GM12878 (cell line): ENCODE measurements around the gene SCMH1. TPM values are rescaled to one million over a fixed set of nuclear protein-coding genes. Genes with fewer than 3 reads are reported as not detected.

Experiments
- ATAC-seq: fragments of 200-7000 bp; cut with Tn5 transposase; 3 replicates; pipeline ENCODE4 v1.9.1; 2020; ENCODE audit warnings: mild to moderate bottlenecking, moderate library complexity
- BruUV-seq: library from RNA; stranded (reverse); fragments of 400-500 nt; replicated peaks from 2 replicates; lab custom pipeline; 2021; lab: Mats Ljungman, UMichigan
- CTCF ChIA-PET: fragments of 300-600 bp; sonication (Branson Sonifier 250); formaldehyde crosslinking; extraction: SDS; loops from one replicate; lab custom pipeline; 2021; ENCODE audit warnings: inconsistent platforms; lab: Yijun Ruan, JAX
- POLR2A ChIA-PET: fragments of 350-600 bp; formaldehyde crosslinking; extraction: SDS; loops from one replicate; lab custom pipeline; 2021; ENCODE audit warnings: inconsistent platforms; lab: Charles Lee
- RAD21 ChIA-PET: fragments of 300-600 bp; sonication (Branson Sonifier 250); formaldehyde crosslinking; loops from one replicate; lab custom pipeline; 2023; ENCODE audit warnings: antibody characterized with exemption; ENCODE audit not compliant: unreplicated experiment; lab: Charles Lee
- SMC1A ChIA-PET: fragments of 300-600 bp; sonication (Branson Sonifier 250); formaldehyde crosslinking; loops from one replicate; lab custom pipeline; 2023; ENCODE audit not compliant: unreplicated experiment, uncharacterized antibody; lab: Charles Lee
- DNase-seq: peaks from one replicate; pipeline ENCODE4 v3.0.0-alpha.2; 2011; ENCODE audit warnings: low read depth, low spot score
- FAIRE-seq: peaks from 3 replicates; lab custom pipeline; 2011; peaks lifted over from hg19 to GRCh38; lab: Jason Lieb, UNC
- H2AFZ ChIP-seq: 2 replicates; pipeline ENCODE4 v1.6.0; 2011; ENCODE audit warnings: low read depth, low read length, control low read depth; ENCODE audit not compliant: control insufficient read depth
- H3K27ac ChIP-seq: 2 replicates; pipeline ENCODE4 v1.5.1; 2011; ENCODE audit warnings: control low read depth; ENCODE audit not compliant: control insufficient read depth, insufficient read depth
- H3K27me3 ChIP-seq, 2 experiments: replicated peaks in 1 of 2; 2 replicates each; pipeline versions ENCODE4 v1.6.0 to v1.6.1; 2011; ENCODE audit warnings: low read length in 1 of 2; ENCODE audit not compliant: control insufficient read depth in 2 of 2, insufficient read depth in 2 of 2
- H3K36me3 ChIP-seq, 2 experiments: 2 replicates each; pipeline ENCODE4 v1.5.1; 2011; ENCODE audit warnings: low read length in 1 of 2; ENCODE audit not compliant: control insufficient read depth in 2 of 2, insufficient read depth in 2 of 2
- H3K4me1 ChIP-seq: 2 replicates; pipeline ENCODE4 v1.6.1; 2011; ENCODE audit warnings: mild to moderate bottlenecking, low read length, moderate library complexity, mixed read lengths; ENCODE audit not compliant: control insufficient read depth, insufficient read depth
- H3K4me2 ChIP-seq: 2 replicates; pipeline ENCODE4 v1.6.0; 2011; ENCODE audit warnings: control low read depth; ENCODE audit not compliant: control insufficient read depth, insufficient read depth
- H3K4me3 ChIP-seq: fragments of 200-600 bp; sonication (generic); 2 replicates; pipeline ENCODE4 v1.5.1; 2016
- H3K79me2 ChIP-seq: 2 replicates; pipeline ENCODE4 v1.6.0; 2011; ENCODE audit warnings: low read length; ENCODE audit not compliant: control insufficient read depth, insufficient read depth
- H3K9ac ChIP-seq: 2 replicates; pipeline ENCODE4 v1.8.0; 2011; ENCODE audit warnings: low read length, control low read depth, mixed read lengths; ENCODE audit not compliant: control insufficient read depth, insufficient read depth
- H3K9me3 ChIP-seq: replicated peaks from 3 replicates; pipeline ENCODE4 v1.5.1; 2011; ENCODE audit warnings: mild to moderate bottlenecking, low read length; ENCODE audit not compliant: control insufficient read depth, insufficient read depth
- H4K20me1 ChIP-seq: 2 replicates; pipeline ENCODE4 v1.6.0; 2011; ENCODE audit not compliant: control insufficient read depth, insufficient read depth
- JUNB ChIP-seq: IDR thresholded peaks from 2 replicates; pipeline ENCODE4 v1.6.1; 2016; ENCODE audit warnings: antibody characterized with exemption, mild to moderate bottlenecking
- MTA3 ChIP-seq: IDR thresholded peaks from 2 replicates; pipeline ENCODE4 v1.6.1; 2012; ENCODE audit warnings: low read length, inconsistent platforms, borderline replicate concordance
- SP1 ChIP-seq: IDR thresholded peaks from one replicate; pipeline ENCODE4 v1.6.1; 2011; ENCODE audit warnings: low read depth, low read length
- STAT3 ChIP-seq: IDR thresholded peaks from 2 replicates; pipeline ENCODE4 v1.6.1; 2011; ENCODE audit warnings: low read depth, low read length, improper control_type of control experiment
- SUPT20H ChIP-seq: IDR thresholded peaks from 2 replicates; pipeline ENCODE4 v1.6.1; 2011; ENCODE audit warnings: low read depth, mild to moderate bottlenecking, low read length, moderate library complexity, borderline replicate concordance; ENCODE audit not compliant: control insufficient read depth
- WGBS: methylation state at CpG from one replicate; pipeline ENCODE4 v1.1.6; 2016; ENCODE audit warnings: low lambda C conversion rate; ENCODE audit not compliant: insufficient replicate concordance, insufficient coverage; ENCODE audit errors: missing lambda C conversion rate; 5-methylcytosine and 5-hydroxymethylcytosine counted together
- in situ Hi-C: fragments of 300-500 bp; cut with MboI; formaldehyde crosslinking; loops from 9 replicates; pipeline ENCODE4 v1.14.3; 2018; ENCODE audit warnings: mixed read lengths
- intact Hi-C: fragments of 100-400 bp; cut with micrococcal nuclease; formaldehyde crosslinking; loops from one replicate; pipeline ENCODE4 v1.14.2; 2022; ENCODE audit not compliant: unreplicated experiment
- polyA plus RNA-seq, 11 experiments: library from polyadenylated mRNA; depleted of rRNA in 4 of 11; unstranded in 6 of 11; stranded (reverse) in 5 of 11; fragments of >200 nt; fragmentation: Nextera tagmentation in 4 of 11; fragmentation: Illumina TruSeq in 1 of 11; extraction: Ambion mirVana in 4 of 11; extraction: Trizol in 1 of 11; gene quantifications; 1 replicate in 1 of 11; 2 replicates in 10 of 11; pipeline versions ENCODE4 v1.2.1 to v1.2.3, GENCODE V29; 2011 to 2016; ENCODE audit warnings: inconsistent platforms in 2 of 11, missing spikeins in 2 of 11, low read depth in 1 of 11
- total RNA-seq, 4 experiments: library from RNA; depleted of rRNA in 3 of 4; stranded (reverse); fragments of >200 nt in 3 of 4; fragmentation: Illumina TruSeq in 1 of 4; extraction: Trizol in 1 of 4; gene quantifications; 2 replicates each; pipeline versions ENCODE4 v1.2.1 to v1.2.3, GENCODE V29; 2013 to 2021
- TF ChIP-seq, protein P1 (sequence below): fragments of 450-650 bp; IDR thresholded peaks from 2 replicates; pipeline ENCODE4 v1.6.1; 2018; ENCODE audit warnings: mild to moderate bottlenecking, low read depth, moderate library complexity; ENCODE audit not compliant: partially characterized antibody

The SCMH1 gene
- total and polyA plus RNA-seq, 10 of the 15 experiments (the other 5 are each of a cell fraction or from before 2014, with no cell fraction given): 7.5 to 44.1 (median 27.8) TPM

DNA sequence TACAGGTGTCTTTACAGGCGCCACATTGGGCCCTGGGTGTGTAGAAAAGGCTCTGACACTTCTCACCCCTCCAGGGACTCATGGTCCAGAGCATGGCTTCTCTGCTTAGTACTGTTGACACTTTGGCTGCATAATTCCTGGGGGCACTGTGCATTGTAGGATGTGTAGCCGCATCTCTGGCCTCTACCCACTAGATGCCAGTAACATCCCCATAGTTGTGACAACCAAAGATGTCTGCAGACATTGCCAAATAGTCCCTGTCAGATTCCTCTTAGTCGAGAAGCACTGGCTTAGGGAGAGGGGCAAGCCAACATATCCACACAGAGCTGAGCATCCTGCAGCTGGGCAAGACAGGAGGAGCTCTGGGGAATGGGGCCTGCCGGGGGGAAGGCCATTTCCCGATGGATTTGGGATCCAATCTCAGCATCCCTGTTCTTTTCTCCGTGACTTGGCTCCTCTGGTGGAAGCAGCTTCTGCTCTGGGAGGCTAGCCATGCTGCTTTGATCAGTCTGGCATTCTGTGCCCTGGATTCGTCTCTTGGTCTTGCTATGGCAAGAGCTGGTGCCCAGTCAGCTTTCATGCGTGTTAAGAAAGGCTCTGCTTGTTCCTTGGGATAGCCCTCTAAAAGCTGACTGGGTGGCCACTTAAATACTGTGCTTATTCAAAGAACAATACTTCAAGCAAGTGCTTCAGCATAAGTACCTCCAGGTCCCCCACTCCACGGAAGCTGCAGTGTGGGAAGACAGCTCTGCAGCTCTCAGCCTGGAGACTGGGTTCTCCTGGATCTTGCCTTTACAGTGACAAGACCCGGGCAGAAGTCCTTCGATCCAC is 38.3 kb upstream of the SCMH1 start:
- peaks cover 2% of the 10 kb centered on the region in 2 experiments; a peak in 2 of 4 replicates for H3K27me3 ChIP-seq
- RAD21 ChIA-PET: interaction anchor here (0.9 to 1.2 kb wide), 2 partner anchors 138 to 153 kb away, joined by 3 to 4 read pairs; no protein-coding TSS in a partner anchor
- in situ Hi-C loops: no loop called here

DNA sequence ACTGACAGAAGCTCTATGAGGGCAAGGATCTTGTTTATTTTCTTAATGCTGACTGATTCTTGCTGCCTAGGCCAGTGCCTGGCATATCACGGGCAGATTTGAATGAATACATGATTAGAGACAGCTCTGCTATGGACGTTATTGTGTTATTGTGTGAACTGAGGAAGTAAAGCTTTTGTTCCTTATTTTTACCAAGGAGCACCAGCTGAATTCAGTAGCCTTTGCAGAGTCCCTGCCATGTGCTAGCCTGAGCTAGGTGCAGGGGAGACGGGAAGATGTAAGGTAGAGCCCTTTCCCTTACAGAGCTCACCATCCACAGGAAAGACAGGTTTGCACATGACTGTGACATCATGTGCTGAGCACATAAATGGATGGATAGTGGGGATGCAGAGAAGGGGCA is 36.0 kb upstream of the SCMH1 start:
- in situ Hi-C loops: no loop called here
- DNase-seq (no peak), ATAC-seq (no peak), FAIRE-seq (no peak)
- ChIA-PET RAD21 (interaction anchor here (1.2 kb wide), 1 partner anchor 156 kb away, joined by 3 read pairs; no protein-coding TSS in a partner anchor), CTCF (interaction anchor here (0.6 kb wide), 1 partner anchor 139 kb away, joined by 3 read pairs; no protein-coding TSS in a partner anchor), POLR2A (no interaction called here), SMC1A (no interaction called here)
- BruUV-seq: no TSS peak
- no peaks in the 10 kb centered on the region for H4K20me1 ChIP-seq
- 46% methylated on average over 3 of the region's 3 CpGs for WGBS
- intact Hi-C loops: no loop called here
- no peaks in the 10 kb centered on the region for H3K4me1 ChIP-seq
- peaks cover 2% of the 10 kb centered on the region in 2 experiments; a peak in 2 of 4 replicates for H3K27me3 ChIP-seq
- H3K4me2 ChIP-seq: no peak overlapping the region
- H3K27ac ChIP-seq: no peak overlapping the region
- H3K4me3 ChIP-seq: no peak overlapping the region
- no peak overlapping the region for H2AFZ ChIP-seq
- no peak overlapping the region for H3K9ac ChIP-seq
- H3K9me3 ChIP-seq: no peaks in the 10 kb centered on the region
- TF ChIP-seq, protein P1, sequence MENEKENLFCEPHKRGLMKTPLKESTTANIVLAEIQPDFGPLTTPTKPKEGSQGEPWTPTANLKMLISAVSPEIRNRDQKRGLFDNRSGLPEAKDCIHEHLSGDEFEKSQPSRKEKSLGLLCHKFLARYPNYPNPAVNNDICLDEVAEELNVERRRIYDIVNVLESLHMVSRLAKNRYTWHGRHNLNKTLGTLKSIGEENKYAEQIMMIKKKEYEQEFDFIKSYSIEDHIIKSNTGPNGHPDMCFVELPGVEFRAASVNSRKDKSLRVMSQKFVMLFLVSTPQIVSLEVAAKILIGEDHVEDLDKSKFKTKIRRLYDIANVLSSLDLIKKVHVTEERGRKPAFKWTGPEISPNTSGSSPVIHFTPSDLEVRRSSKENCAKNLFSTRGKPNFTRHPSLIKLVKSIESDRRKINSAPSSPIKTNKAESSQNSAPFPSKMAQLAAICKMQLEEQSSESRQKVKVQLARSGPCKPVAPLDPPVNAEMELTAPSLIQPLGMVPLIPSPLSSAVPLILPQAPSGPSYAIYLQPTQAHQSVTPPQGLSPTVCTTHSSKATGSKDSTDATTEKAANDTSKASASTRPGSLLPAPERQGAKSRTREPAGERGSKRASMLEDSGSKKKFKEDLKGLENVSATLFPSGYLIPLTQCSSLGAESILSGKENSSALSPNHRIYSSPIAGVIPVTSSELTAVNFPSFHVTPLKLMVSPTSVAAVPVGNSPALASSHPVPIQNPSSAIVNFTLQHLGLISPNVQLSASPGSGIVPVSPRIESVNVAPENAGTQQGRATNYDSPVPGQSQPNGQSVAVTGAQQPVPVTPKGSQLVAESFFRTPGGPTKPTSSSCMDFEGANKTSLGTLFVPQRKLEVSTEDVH: no peak
- no peak for TF ChIP-seq SP1
- no peaks in the 10 kb centered on the region for H3K79me2 ChIP-seq
- H3K36me3 ChIP-seq: no peaks in the 10 kb centered on the region

More for the DNA sequence above, 38.3 kb upstream of the SCMH1 start:
- Histone ChIP-seq H2AFZ (no peak overlapping the region), H3K36me3 (no peaks in the 10 kb centered on the region), H3K79me2 (no peaks in the 10 kb centered on the region), H3K27ac (no peak overlapping the region), H3K9me3 (no peaks in the 10 kb centered on the region), H3K4me3 (no peak overlapping the region), H4K20me1 (no peaks in the 10 kb centered on the region), H3K4me2 (no peak overlapping the region), H3K9ac (no peak overlapping the region), H3K4me1 (no peaks in the 10 kb centered on the region)
- FAIRE-seq (no peak), ATAC-seq (no peak), DNase-seq (no peak)
- ChIA-PET POLR2A (no interaction called here), SMC1A (interaction anchor here (0.5 to 1.0 kb wide), 3 partner anchors 22 to 151 kb away, joined by 3 to 5 read pairs (median 4); no protein-coding TSS in a partner anchor), CTCF (interaction anchor here (0.6 to 6.7 kb wide), 10 partner anchors 8 to 867 kb away, joined by 3 to 80 read pairs (median 3); no protein-coding TSS in a partner anchor)
- TF ChIP-seq SUPT20H (no peak), MTA3 (no peak), JUNB (no peak), STAT3 (no peak)
- BruUV-seq: no TSS peak
- 10% methylated on average over 11 of the region's 11 CpGs for WGBS
- intact Hi-C loops: loop anchor here (5.0 kb wide), 1 partner anchor 152 kb away; no protein-coding TSS in a partner anchor
